Mucosa of rectum (tissue), 2 donors: ENCODE measurements around the gene CNN2.
"Not testable (repeated sequence)": the region's sequence is repeated elsewhere in the genome, so short reads cannot be mapped to it uniquely, and the experiment has no call there.

ENCODE experiments used
- H3K27ac ChIP-seq, 2 donors: one replicate each; pipeline ENCODE4 v1.7.0; 2013; ENCODE audit warnings: inconsistent platforms in 2 of 2, low read depth in 2 of 2, low read length in 2 of 2
- H3K27me3 ChIP-seq, 2 donors: one replicate each; pipeline ENCODE4 v1.7.0; 2013; ENCODE audit warnings: low read length in 2 of 2; ENCODE audit not compliant: control insufficient read depth in 2 of 2, insufficient read depth in 2 of 2
- H3K36me3 ChIP-seq, 2 donors: one replicate each; pipeline ENCODE4 v1.7.0; 2013; ENCODE audit warnings: low read length in 2 of 2; ENCODE audit not compliant: control insufficient read depth in 2 of 2, insufficient read depth in 2 of 2
- H3K4me1 ChIP-seq, 2 donors: one replicate each; pipeline ENCODE4 v1.7.0; 2013; ENCODE audit warnings: low read length in 2 of 2, mild to moderate bottlenecking in 1 of 2; ENCODE audit not compliant: control insufficient read depth in 2 of 2, insufficient read depth in 2 of 2
- H3K4me3 ChIP-seq, 2 donors: one replicate each; pipeline ENCODE4 v1.7.0; 2013; ENCODE audit warnings: low read length in 2 of 2
- H3K9ac ChIP-seq, 2 donors: one replicate each; pipeline ENCODE4 v1.7.0; 2013; ENCODE audit warnings: low read length in 2 of 2, low read depth in 1 of 2, mild to moderate bottlenecking in 1 of 2
- H3K9me3 ChIP-seq, 2 donors: one replicate each; pipeline ENCODE4 v1.7.0; 2013; ENCODE audit warnings: low read length in 2 of 2; ENCODE audit not compliant: control insufficient read depth in 2 of 2
- donor health status: healthy.
- donor health status: Normal muscosa, but diverticular disease.

Gene CNN2

DNA sequence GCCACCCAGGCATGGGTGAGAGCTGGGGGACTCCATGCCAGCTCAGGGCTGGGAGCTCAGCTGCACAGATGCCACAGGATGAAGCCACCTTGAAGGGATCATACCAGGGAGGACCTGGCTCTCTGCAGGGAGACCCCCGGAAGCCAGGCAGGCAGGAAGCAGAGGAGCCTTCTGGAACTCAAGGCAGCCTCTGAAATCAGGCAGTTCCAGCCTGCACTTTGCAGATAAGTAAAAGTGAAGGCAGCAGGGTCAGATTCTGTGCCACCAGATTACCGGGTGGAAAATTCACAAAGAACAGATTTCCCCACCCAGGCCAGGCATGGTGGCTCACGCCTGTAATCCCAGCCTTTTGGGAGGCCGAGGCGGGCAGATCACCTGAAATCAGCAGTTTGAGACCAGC, 8.0 kb upstream of the CNN2 start:
- peaks cover 45 to 52% of the 10 kb centered on the region in 2 donors for H3K4me1 ChIP-seq
- H3K27me3 ChIP-seq, result no peaks in the 10 kb centered on the region
- no peaks in the 10 kb centered on the region for H3K9me3 ChIP-seq
- peak overlapping the region; percentile 2 to 78 for H3K27ac ChIP-seq
- peaks cover 6 to 12% of the 10 kb centered on the region in 2 donors for H3K36me3 ChIP-seq
- peak overlapping the region in 1 of 2 donors; percentile 46 for H3K9ac ChIP-seq
- H3K4me3 ChIP-seq, result no peak overlapping the region

- H3K27me3 ChIP-seq, result no peaks in the 10 kb centered on the region
- H3K27ac ChIP-seq, result no peak overlapping the region
- peaks cover 3 to 5% of the 10 kb centered on the region in 2 donors for H3K36me3 ChIP-seq
- peak overlapping the region; percentile 26 to 96 for H3K9ac ChIP-seq
- peaks cover 45 to 52% of the 10 kb centered on the region in 2 donors for H3K4me1 ChIP-seq
- peak overlapping the region; percentile 89 to 96 for H3K4me3 ChIP-seq
- no peaks in the 10 kb centered on the region for H3K9me3 ChIP-seq
Observed at GRCh38 chr19:1018932-1019615, 7.3 kb upstream of the CNN2 start.

- Histone ChIP-seq H3K9me3 (no peaks in the 10 kb centered on the region), H3K27ac (peak overlapping the region in 1 of 2 donors; percentile 92), H3K9ac (peak overlapping the region; percentile 85 to 96)
Observed at GRCh38 chr19:1019616-1019961, 6.8 kb upstream of the CNN2 start.

DNA sequence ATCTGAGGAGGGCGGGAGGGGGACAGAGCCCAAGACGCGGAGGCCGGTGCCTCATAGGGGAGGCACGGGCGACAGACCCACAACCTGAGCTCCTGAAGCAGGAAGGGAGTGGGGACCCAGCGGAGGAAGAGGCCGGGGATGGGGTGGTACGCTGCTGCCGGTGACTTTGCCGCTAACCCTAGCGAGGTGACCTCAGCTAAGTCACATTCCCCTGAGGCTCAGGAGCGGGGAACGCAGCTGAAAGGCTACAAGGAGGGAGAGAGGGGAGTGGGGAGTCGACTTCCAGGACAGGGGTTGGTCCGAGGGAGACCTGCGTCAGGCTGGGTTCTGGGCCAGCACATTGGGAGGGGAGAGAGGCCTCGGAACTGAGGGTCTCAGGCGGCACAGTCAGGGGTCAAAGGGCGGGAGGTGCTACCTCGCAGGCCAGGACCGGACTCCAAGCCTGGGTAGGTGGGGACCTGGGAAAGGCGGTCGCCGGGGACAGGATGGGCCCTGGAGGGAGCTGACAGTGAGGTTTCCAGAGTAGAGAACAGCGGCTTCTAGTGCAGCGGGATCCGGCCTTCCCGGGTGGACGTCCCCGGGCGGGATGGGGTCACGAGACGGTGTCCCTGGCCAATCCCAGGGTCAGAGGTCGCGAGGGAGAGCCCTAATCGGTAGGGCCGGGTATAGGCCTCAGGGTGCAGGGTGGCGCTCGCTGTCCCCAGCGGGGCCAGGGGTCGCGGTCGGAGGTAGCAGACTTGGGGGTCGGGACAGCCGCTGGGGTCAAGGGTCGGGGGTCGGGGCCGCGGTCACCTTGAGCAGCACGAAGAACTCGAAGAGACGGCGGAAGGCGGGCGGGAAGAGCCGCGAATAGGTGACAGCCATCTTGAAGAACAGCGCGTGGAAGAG, 6.2 kb upstream of the CNN2 start:
- peaks cover 43 to 50% of the 10 kb centered on the region in 2 donors for H3K4me1 ChIP-seq
- H3K9me3 ChIP-seq, result no peaks in the 10 kb centered on the region
- peak overlapping the region; percentile 89 to 96 for H3K4me3 ChIP-seq
- peaks cover 3 to 4% of the 10 kb centered on the region in 2 donors for H3K36me3 ChIP-seq
- H3K9ac ChIP-seq, result peak overlapping the region; percentile 85 to 96
- peak overlapping the region; percentile 86 to 92 for H3K27ac ChIP-seq
- H3K27me3 ChIP-seq, result no peaks in the 10 kb centered on the region

More at GRCh38 chr19:1019616-1019961, 6.8 kb upstream of the CNN2 start:
- H3K4me1 ChIP-seq, result peaks cover 45 to 52% of the 10 kb centered on the region in 2 donors
- no peaks in the 10 kb centered on the region for H3K27me3 ChIP-seq
- peaks cover 3 to 4% of the 10 kb centered on the region in 2 donors for H3K36me3 ChIP-seq
- H3K4me3 ChIP-seq, result peak overlapping the region; percentile 89 to 96

DNA sequence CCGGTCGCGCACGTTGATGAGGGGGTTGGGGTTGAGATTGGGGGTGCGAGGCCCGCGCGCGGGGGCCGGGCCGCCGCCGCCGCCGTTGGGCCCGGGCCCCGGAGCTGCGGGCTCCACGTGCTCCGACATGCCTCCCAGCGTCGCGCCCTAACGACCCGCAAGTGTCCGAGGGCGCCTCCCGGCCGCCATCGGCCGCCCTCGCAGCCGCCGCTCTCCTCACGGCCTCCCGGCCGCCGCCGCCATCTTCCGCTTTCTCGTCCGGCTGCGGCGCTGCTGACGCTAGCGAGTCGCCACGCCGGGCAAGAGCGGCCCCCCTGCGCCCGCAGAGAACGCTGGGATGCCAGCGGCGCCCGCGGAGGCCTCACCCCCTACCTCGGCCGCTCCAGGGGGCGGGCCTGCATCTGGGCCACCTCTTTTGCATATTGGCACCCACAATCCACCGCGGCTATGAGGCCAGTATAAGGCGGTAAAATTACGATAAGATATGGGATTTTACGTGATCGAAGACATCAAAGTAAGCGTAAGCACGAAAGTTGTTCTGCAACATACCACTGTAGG, 5.5 kb upstream of the CNN2 start, which contains the start of gene TMEM259:
Gene TMEM259 (minus strand): TSS at position 256 of the 558 bp plus-strand sequence. CDS start 127 bp downstream, at position 129.
- no peaks in the 10 kb centered on the region for H3K27me3 ChIP-seq
- peaks cover 3 to 4% of the 10 kb centered on the region in 2 donors for H3K36me3 ChIP-seq
- peaks cover 41 to 47% of the 10 kb centered on the region in 2 donors for H3K4me1 ChIP-seq
- H3K9ac ChIP-seq, result peak within 1 kb of the TSS; percentile 85 to 96
- H3K4me3 ChIP-seq, result peak within 1 kb of the TSS; percentile 89 to 96
- no peaks in the 10 kb centered on the region for H3K9me3 ChIP-seq
- H3K27ac ChIP-seq, result peak within 1 kb of the TSS; percentile 86 to 92

- peaks cover 27 to 31% of the 10 kb centered on the region in 2 donors for H3K4me1 ChIP-seq
Observed at GRCh38 chr19:1023883-1024188, 2.6 kb upstream of the CNN2 start.

DNA sequence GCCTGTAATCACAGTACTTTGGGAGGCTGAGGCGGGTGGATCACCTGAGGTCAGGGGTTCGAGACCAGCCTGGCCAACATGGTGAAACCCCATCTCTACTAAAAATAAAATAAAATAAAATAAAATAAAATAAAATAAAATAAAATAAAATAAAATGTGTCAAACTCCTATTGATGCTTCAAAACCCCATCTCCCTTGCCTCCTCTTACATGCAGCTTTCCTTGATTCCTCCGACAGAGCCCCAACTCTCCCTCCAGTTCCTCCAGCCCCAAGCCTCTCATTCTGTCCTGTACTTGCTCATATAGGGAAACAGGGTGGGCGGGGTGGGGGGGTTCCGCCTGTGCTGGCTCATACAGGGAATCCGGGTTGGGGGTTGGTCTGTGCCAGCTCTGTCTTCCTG, 1.3 kb upstream of the CNN2 start:
- not testable (repeated sequence) for H3K4me3 ChIP-seq, H3K27me3 ChIP-seq, H3K36me3 ChIP-seq, H3K27ac ChIP-seq, H3K9me3 ChIP-seq, H3K9ac ChIP-seq
- peaks cover 17 to 22% of the 10 kb centered on the region in 2 donors for H3K4me1 ChIP-seq

More at GRCh38 chr19:1023883-1024188, 2.6 kb upstream of the CNN2 start:
- H3K27me3 ChIP-seq, H3K27ac ChIP-seq, H3K36me3 ChIP-seq, H3K9me3 ChIP-seq, H3K9ac ChIP-seq, H3K4me3 ChIP-seq: not testable (repeated sequence)

GRCh38 chr19:1026783-1027649, 608 bp downstream of the CNN2 start:
- peaks cover 0 to 4% of the 10 kb centered on the region in 2 donors for H3K36me3 ChIP-seq
- H3K4me1 ChIP-seq, result peaks cover 10 to 24% of the 10 kb centered on the region in 2 donors
- H3K4me3 ChIP-seq, result peak overlapping the region; percentile 71 to 80
- H3K9me3 ChIP-seq, result no peaks in the 10 kb centered on the region
- peak overlapping the region; percentile 79 to 99 for H3K9ac ChIP-seq
- no peaks in the 10 kb centered on the region for H3K27me3 ChIP-seq
- H3K27ac ChIP-seq, result peak overlapping the region; percentile 89 to 92

DNA sequence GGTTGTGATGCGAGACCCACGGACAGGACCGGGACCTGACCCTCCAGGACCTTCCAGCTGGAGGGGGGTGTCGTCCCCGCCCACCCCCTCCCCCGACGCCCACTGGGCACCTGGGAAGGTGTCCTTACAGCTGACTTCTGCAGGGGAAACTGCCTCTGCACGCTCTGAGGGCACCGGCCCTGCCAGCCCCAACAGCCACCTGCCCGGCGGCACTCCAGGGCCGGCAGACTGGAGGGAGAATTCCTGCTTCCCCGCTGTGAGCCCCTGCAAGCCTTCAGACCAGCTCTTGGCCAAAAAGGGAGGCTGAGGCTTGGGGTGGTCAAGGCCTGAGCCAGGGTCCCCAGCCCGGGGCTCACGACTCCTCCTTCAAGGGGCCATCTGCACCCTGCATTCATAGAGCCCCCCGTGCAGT, 1.2 kb downstream of the CNN2 start:
- peaks cover 5 to 10% of the 10 kb centered on the region in 2 donors for H3K36me3 ChIP-seq
- peak overlapping the region; percentile 75 to 99 for H3K9ac ChIP-seq
- no peaks in the 10 kb centered on the region for H3K27me3 ChIP-seq
- peaks cover 10 to 24% of the 10 kb centered on the region in 2 donors for H3K4me1 ChIP-seq
- peak overlapping the region; percentile 89 to 92 for H3K27ac ChIP-seq
- peak overlapping the region; percentile 71 to 80 for H3K4me3 ChIP-seq
- no peaks in the 10 kb centered on the region for H3K9me3 ChIP-seq
